ENCODE results near the gene VPS26B.
"Not testable (repeated sequence)": the region's sequence is repeated elsewhere in the genome, so short reads cannot be mapped to it uniquely, and the experiment has no call there.

VPS26B gene

DNA sequence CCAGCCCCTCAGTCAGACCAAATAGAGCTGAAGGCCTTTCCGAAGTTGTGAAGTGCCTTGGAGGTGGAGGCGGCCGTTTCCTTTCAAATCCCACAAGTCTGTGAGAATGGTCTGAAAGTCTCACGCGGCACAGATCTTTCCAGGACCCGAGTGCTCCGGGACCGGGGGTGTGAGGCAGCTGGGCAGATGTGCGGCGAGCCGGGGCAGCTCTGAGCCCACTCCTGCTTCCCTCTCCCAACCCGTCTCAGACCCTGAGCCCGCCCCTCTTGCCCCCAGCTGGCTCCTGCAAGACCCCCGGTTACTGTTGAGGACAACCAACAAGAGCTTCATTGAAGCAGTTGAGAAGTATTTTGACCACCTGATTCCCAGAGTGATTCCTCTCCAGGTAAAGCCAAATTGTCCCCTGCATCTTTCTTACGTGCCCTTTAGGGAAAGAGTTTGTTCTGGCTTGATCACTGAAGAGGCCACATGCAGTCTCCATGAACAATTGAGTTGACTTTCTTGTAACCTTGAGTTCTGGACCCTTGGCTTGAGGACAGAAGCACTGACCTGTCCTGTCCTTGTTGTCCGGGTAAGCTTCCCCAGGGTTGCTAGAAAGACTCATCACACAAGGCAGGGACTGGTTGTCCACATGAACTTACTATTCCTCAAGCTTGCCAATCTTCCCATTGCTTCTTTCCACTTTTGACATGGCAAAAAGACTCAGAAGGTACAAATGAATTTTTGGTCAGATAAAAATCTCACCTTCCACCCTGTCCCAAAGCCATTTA lies 59.2 kb downstream of the VPS26B start:
- Histone ChIP-seq H3K4me1 (ENCODE audit: control insufficient read depth, insufficient read depth, low read length) (no peaks in the 10 kb centered on the region), H3K4me3 (ENCODE audit: low read depth, low read length) (no peak overlapping the region), H3K27me3 (ENCODE audit: control insufficient read depth, insufficient read depth, low read length) (no peaks in the 10 kb centered on the region), H3K9me3 (ENCODE audit: control insufficient read depth, insufficient read depth, low read length) (no peaks in the 10 kb centered on the region), H3K36me3 (ENCODE audit: control insufficient read depth, insufficient read depth, low read length) (peaks cover 36% of the 10 kb centered on the region), H3K27ac (ENCODE audit: low read depth, low read length) (no peak overlapping the region), H3K9ac (ENCODE audit: low read depth, low read length) (no peak overlapping the region)

DNA sequence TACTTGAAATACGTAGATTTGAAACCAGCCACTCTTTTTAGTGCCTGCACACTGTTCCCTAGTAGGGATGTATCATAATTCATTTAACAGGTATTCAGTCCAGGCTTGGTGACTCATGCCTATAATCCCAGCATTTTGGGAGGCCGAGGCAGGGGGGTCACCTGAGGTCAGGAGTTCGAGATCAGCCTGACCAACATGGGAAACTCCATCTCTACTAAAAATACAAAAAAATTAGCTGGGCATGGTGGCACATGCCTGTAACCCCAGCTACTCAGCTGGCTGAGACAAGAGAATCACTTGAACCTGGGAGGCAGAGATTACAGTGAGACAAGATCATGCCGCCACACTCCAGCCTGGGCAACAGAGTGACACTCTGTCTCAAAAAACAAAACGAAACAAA lies 59.9 kb downstream of the VPS26B start:
- H3K9me3 ChIP-seq (ENCODE audit: control insufficient read depth, insufficient read depth, low read length); H3K27me3 ChIP-seq (ENCODE audit: control insufficient read depth, insufficient read depth, low read length); H3K27ac ChIP-seq (ENCODE audit: low read depth, low read length); H3K9ac ChIP-seq (ENCODE audit: low read depth, low read length); H3K4me1 ChIP-seq (ENCODE audit: control insufficient read depth, insufficient read depth, low read length); H3K4me3 ChIP-seq (ENCODE audit: low read depth, low read length): not testable (repeated sequence)
- H3K36me3 ChIP-seq (ENCODE audit: control insufficient read depth, insufficient read depth, low read length), result peaks cover 37% of the 10 kb centered on the region

- no peaks in the 10 kb centered on the region for H3K9me3 ChIP-seq (ENCODE audit: control insufficient read depth, insufficient read depth, low read length)
Observed at GRCh38 chr11:134287561-134287960, 63.1 kb downstream of the VPS26B start.

GRCh38 chr11:134288486-134288885 lies 64.0 kb downstream of the VPS26B start:
- Histone ChIP-seq H3K27me3 (ENCODE audit: control insufficient read depth, insufficient read depth, low read length) (no peaks in the 10 kb centered on the region), H3K9ac (ENCODE audit: low read depth, low read length) (no peak overlapping the region), H3K36me3 (ENCODE audit: control insufficient read depth, insufficient read depth, low read length) (peaks cover 61% of the 10 kb centered on the region), H3K9me3 (ENCODE audit: control insufficient read depth, insufficient read depth, low read length) (no peaks in the 10 kb centered on the region), H3K4me3 (ENCODE audit: low read depth, low read length) (no peak overlapping the region), H3K4me1 (ENCODE audit: control insufficient read depth, insufficient read depth, low read length) (no peaks in the 10 kb centered on the region), H3K27ac (ENCODE audit: low read depth, low read length) (no peak overlapping the region)

More at GRCh38 chr11:134287561-134287960, 63.1 kb downstream of the VPS26B start:
- no peaks in the 10 kb centered on the region for H3K27me3 ChIP-seq (ENCODE audit: control insufficient read depth, insufficient read depth, low read length)
- H3K9ac ChIP-seq (ENCODE audit: low read depth, low read length), result no peak overlapping the region
- H3K4me3 ChIP-seq (ENCODE audit: low read depth, low read length), result no peak overlapping the region
- peaks cover 55% of the 10 kb centered on the region for H3K36me3 ChIP-seq (ENCODE audit: control insufficient read depth, insufficient read depth, low read length)
- no peaks in the 10 kb centered on the region for H3K4me1 ChIP-seq (ENCODE audit: control insufficient read depth, insufficient read depth, low read length)
- H3K27ac ChIP-seq (ENCODE audit: low read depth, low read length), result no peak overlapping the region

- Histone ChIP-seq H3K36me3 (ENCODE audit: control insufficient read depth, insufficient read depth, low read length) (peaks cover 60% of the 10 kb centered on the region), H3K27ac (ENCODE audit: low read depth, low read length) (no peak overlapping the region), H3K9ac (ENCODE audit: low read depth, low read length) (no peak overlapping the region), H3K4me3 (ENCODE audit: low read depth, low read length) (no peak overlapping the region), H3K4me1 (ENCODE audit: control insufficient read depth, insufficient read depth, low read length) (no peaks in the 10 kb centered on the region), H3K9me3 (ENCODE audit: control insufficient read depth, insufficient read depth, low read length) (no peaks in the 10 kb centered on the region), H3K27me3 (ENCODE audit: control insufficient read depth, insufficient read depth, low read length) (no peaks in the 10 kb centered on the region)
Observed at GRCh38 chr11:134289167-134289566, 64.7 kb downstream of the VPS26B start.

GRCh38 chr11:134289789-134290188 lies 65.3 kb downstream of the VPS26B start:
- Histone ChIP-seq H3K27me3 (ENCODE audit: control insufficient read depth, insufficient read depth, low read length) (no peaks in the 10 kb centered on the region), H3K4me1 (ENCODE audit: control insufficient read depth, insufficient read depth, low read length) (no peaks in the 10 kb centered on the region), H3K4me3 (ENCODE audit: low read depth, low read length) (no peak overlapping the region), H3K9ac (ENCODE audit: low read depth, low read length) (no peak overlapping the region), H3K9me3 (ENCODE audit: control insufficient read depth, insufficient read depth, low read length) (no peaks in the 10 kb centered on the region), H3K27ac (ENCODE audit: low read depth, low read length) (no peak overlapping the region), H3K36me3 (ENCODE audit: control insufficient read depth, insufficient read depth, low read length) (peaks cover 60% of the 10 kb centered on the region)

DNA sequence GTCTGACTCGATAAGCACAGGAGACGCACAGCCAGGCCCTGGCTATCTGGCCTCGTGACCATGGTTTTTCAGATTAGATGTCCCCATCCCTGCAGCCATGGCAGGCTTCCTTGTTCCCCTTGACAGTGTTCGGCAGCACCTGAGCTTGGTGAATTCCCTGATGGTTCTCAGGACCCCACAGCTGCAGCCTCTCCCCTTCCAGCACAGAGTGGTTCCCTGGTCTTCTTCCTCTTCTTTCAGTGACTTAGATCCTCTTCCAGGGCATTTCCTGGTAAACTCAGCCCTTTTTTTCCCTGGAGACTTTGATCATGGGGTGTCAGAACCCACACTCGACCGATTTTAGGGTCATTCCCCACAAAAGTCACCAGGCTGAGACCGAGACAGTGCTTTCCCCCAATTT lies 66.2 kb downstream of the VPS26B start:
- no peaks in the 10 kb centered on the region for H3K4me1 ChIP-seq (ENCODE audit: control insufficient read depth, insufficient read depth, low read length)
- H3K36me3 ChIP-seq (ENCODE audit: control insufficient read depth, insufficient read depth, low read length), result peaks cover 61% of the 10 kb centered on the region
- H3K4me3 ChIP-seq (ENCODE audit: low read depth, low read length), result no peak overlapping the region
- H3K9ac ChIP-seq (ENCODE audit: low read depth, low read length), result no peak overlapping the region
- H3K9me3 ChIP-seq (ENCODE audit: control insufficient read depth, insufficient read depth, low read length), result no peaks in the 10 kb centered on the region
- no peaks in the 10 kb centered on the region for H3K27me3 ChIP-seq (ENCODE audit: control insufficient read depth, insufficient read depth, low read length)
- no peak overlapping the region for H3K27ac ChIP-seq (ENCODE audit: low read depth, low read length)

DNA sequence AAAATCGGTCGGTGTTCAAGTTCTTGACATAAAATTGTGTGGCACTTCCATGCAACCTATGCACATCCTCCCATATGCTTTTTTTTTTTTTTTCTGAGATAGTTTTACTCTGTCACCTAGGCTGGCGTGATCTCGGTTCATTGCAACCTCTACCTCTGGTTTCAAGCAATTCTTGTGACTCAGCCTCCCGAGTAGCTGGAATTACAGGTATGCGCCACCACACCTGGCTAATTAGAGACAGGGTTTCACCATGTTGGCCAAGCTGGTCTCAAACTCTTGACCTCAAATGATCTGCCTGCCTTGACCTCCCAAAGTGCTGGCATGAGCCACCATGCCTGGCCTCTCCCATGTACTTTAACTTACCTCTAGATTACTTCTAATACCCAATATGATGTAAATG lies 66.7 kb downstream of the VPS26B start:
- no peaks in the 10 kb centered on the region for H3K27me3 ChIP-seq (ENCODE audit: control insufficient read depth, insufficient read depth, low read length)
- no peaks in the 10 kb centered on the region for H3K9me3 ChIP-seq (ENCODE audit: control insufficient read depth, insufficient read depth, low read length)
- no peak overlapping the region for H3K9ac ChIP-seq (ENCODE audit: low read depth, low read length)

GRCh38 chr11:134292661-134293060 lies 68.2 kb downstream of the VPS26B start:
- Histone ChIP-seq H3K9ac (ENCODE audit: low read depth, low read length) (no peak overlapping the region), H3K4me1 (ENCODE audit: control insufficient read depth, insufficient read depth, low read length) (no peaks in the 10 kb centered on the region), H3K9me3 (ENCODE audit: control insufficient read depth, insufficient read depth, low read length) (no peaks in the 10 kb centered on the region), H3K36me3 (ENCODE audit: control insufficient read depth, insufficient read depth, low read length) (peaks cover 56% of the 10 kb centered on the region), H3K27me3 (ENCODE audit: control insufficient read depth, insufficient read depth, low read length) (no peaks in the 10 kb centered on the region), H3K27ac (ENCODE audit: low read depth, low read length) (no peak overlapping the region), H3K4me3 (ENCODE audit: low read depth, low read length) (no peak overlapping the region)

More for the DNA sequence above, 66.7 kb downstream of the VPS26B start:
- Histone ChIP-seq H3K4me1 (ENCODE audit: control insufficient read depth, insufficient read depth, low read length) (no peaks in the 10 kb centered on the region), H3K27ac (ENCODE audit: low read depth, low read length) (no peak overlapping the region), H3K36me3 (ENCODE audit: control insufficient read depth, insufficient read depth, low read length) (peaks cover 60% of the 10 kb centered on the region), H3K4me3 (ENCODE audit: low read depth, low read length) (no peak overlapping the region)

- Histone ChIP-seq H3K27me3 (ENCODE audit: control insufficient read depth, insufficient read depth, low read length) (no peaks in the 10 kb centered on the region), H3K36me3 (ENCODE audit: control insufficient read depth, insufficient read depth, low read length) (peaks cover 63% of the 10 kb centered on the region), H3K27ac (ENCODE audit: low read depth, low read length) (no peak overlapping the region), H3K4me1 (ENCODE audit: control insufficient read depth, insufficient read depth, low read length) (no peaks in the 10 kb centered on the region), H3K4me3 (ENCODE audit: low read depth, low read length) (no peak overlapping the region), H3K9me3 (ENCODE audit: control insufficient read depth, insufficient read depth, low read length) (no peaks in the 10 kb centered on the region), H3K9ac (ENCODE audit: low read depth, low read length) (no peak overlapping the region)
Observed at GRCh38 chr11:134293119-134294113, 68.9 kb downstream of the VPS26B start.

GRCh38 chr11:134294664-134295063 lies 70.2 kb downstream of the VPS26B start:
- Histone ChIP-seq H3K9me3 (ENCODE audit: control insufficient read depth, insufficient read depth, low read length) (no peaks in the 10 kb centered on the region), H3K36me3 (ENCODE audit: control insufficient read depth, insufficient read depth, low read length) (peaks cover 62% of the 10 kb centered on the region), H3K9ac (ENCODE audit: low read depth, low read length) (no peak overlapping the region), H3K27me3 (ENCODE audit: control insufficient read depth, insufficient read depth, low read length) (no peaks in the 10 kb centered on the region), H3K4me1 (ENCODE audit: control insufficient read depth, insufficient read depth, low read length) (no peaks in the 10 kb centered on the region), H3K4me3 (ENCODE audit: low read depth, low read length) (no peak overlapping the region), H3K27ac (ENCODE audit: low read depth, low read length) (no peak overlapping the region)

All from HUES48 (cell line).